G401 (cell line): ENCODE data around the gene FAAP100. TPM values are rescaled to one million over a fixed set of nuclear protein-coding genes. Genes with fewer than 3 reads are reported as not detected.
"Not testable (repeated sequence)": the region's sequence is repeated elsewhere in the genome, so short reads cannot be mapped to it uniquely, and the experiment has no call there.

ENCODE experiments used
- DNase-seq: peaks from one replicate; pipeline ENCODE4 v3.0.0-alpha.2; 2015; ENCODE audit warnings: low spot score
- in situ Hi-C: cut with HindIII; loops from 2 replicates; pipeline ENCODE4 v1.10.0; 2016; ENCODE audit warnings: low sequenced_read_pairs, mixed read lengths
- total RNA-seq: library from RNA; depleted of rRNA; stranded (reverse); fragments of >200 nt; shearing (Covaris generic); gene quantifications from 2 replicates; pipeline ENCODE4 v1.2.3, GENCODE V29; 2014; rRNA removed

Gene FAAP100
- total RNA-seq = 37.1 and 44.6 TPM in 2 replicates

GRCh38 chr17:81552244-81553017 is at the start of gene FAAP100:
TSS of gene FAAP100 (minus strand) at chr17:81552353. CDS start at chr17:81552330, 23 bp downstream.
- peak; percentile 75 for DNase-seq
- in situ Hi-C loops = no loop called here

GRCh38 chr17:81601525-81602120 is 49.5 kb upstream of the FAAP100 start:
- in situ Hi-C loops = no loop called here
- peak; percentile 83 for DNase-seq

GRCh38 chr17:81599719-81600486 is 47.8 kb upstream of the FAAP100 start:
- in situ Hi-C loops = no loop called here
- DNase-seq = no peak

DNA sequence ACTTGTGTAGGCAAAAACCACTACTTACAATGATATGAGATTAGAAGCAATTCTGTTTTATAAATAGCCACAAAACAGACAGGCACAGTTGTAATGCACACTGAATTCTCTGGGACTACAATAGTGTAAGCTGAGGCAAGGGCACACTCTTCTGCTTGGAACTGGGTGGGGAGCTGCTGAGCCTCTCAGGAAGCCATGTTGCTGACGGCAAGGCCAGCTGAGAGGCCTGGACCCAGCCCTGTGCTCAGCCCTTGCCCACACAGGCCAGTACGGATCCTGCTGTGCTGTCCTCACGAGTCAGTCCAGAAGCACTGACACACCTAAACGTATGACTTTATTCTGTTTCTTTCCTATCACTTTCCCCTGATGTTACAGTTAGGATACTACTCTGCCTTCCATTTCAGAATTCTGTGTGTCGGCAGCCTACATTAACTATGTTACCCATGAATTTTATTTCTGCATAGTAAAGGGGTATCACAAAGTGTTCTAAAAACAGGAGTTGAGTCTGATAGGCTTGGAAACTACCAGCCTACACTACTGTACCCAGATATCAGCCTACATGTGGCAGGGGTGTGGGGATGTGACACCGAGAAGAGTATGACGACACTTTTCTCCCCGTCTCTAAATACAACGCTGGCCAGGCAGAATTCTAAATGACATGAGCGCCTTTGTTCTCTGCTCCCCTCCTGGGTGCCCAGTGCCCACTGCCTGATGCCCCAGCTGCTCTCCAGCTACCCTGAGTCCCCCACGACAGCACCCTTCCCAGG is 41.1 kb upstream of the FAAP100 start:
- in situ Hi-C loops = no loop called here
- DNase-seq = no peak

DNA sequence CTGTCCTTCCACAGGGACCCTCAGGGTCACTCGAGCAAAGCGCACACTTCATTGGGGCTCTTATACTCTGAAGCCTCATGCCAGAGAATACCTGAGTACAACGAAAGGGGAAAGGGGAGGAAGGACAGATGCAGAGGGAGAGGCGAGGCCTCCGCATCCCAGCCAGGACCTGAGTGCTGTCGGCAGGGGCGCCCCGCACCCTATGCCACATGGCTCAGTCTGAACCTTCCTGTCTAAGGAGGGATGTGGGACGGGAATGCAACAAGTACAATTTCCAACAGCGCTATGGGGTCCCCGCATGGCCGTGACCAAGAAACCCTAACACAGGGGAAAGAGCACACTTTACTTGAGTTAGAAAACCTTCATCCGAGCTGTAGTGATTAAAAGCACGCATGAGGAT is 39.8 kb upstream of the FAAP100 start:
- no peak for DNase-seq
- in situ Hi-C loops = no loop called here

DNA sequence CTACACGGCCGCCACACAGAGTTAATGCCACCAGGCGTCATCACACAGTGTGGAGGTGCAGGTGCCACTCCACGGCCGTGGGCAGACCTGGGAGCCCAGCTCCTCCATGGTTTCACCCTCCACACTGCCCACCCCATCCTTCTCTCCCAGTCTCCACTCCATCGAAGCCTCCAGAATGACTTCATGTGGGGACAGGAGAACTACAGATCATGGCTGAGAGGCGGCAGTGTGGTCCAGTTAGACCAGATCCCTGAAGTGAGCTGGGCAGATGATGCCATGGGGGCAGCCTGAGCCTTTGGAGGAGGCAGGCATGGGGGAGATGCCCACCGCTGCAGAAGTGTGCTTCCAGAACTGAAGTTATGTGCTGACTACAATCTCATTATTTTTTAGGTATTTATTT is 38.0 kb upstream of the FAAP100 start:
- in situ Hi-C loops = no loop called here
- DNase-seq = no peak

DNA sequence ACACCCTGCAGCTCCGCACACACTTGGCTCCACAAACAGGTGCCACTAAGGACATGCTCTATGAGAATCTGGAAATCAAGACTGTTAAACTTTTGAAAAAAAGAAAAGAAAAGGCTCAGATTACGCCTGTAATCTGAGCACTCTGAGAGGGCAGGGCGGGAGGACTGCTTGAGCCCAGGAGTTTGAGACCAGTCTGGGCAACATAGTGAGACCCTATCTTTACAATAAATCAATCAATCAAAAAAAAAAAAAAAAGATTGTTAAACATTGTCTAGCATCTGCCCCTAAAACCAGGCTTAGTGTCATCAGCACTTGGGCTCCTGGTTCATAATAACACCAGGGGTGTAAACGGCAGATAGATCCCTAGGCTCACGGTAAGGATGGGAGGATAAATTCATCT is 37.5 kb upstream of the FAAP100 start:
- in situ Hi-C loops = no loop called here
- DNase-seq = no peak

DNA sequence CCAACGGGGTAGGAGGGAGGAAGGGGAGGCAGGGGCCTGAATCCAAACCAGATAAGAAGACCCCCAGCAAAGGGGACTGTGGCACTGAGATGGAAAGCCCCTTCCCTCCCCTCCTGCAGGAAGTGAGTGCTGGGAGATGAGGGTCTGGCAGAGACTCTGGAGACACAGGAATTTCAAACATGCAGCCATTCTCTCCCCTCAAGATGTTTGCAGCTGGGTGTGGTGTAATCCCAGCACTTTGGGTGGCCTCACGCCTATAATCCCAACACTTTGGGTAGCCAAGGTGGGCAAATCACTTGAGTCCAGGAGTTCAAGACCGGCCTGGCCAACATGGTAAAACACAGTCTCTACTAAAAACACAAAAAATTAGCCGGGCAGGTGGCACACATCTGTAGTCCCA is 33.9 kb upstream of the FAAP100 start:
- no peak for DNase-seq
- in situ Hi-C loops = no loop called here

DNA sequence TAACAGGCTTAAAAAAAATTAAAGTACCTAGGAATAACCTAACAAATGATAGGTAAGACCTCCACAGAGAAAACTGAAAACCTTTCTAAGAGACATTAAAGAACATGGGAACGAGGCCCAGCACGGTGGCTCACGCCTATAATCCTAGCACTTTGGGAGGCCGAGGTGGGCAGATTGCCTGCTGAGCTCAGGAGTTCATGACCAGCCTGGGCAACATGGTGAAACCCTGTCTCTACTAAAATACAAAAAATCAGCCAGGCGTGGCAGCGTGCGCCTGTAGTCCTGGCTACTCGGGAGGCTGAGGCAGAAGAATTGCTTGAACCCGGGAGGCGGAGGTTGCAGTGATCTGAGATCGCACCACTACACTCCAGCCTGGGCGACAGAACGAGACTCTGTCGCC is 32.6 kb upstream of the FAAP100 start:
- in situ Hi-C loops, DNase-seq: not testable (repeated sequence)

DNA sequence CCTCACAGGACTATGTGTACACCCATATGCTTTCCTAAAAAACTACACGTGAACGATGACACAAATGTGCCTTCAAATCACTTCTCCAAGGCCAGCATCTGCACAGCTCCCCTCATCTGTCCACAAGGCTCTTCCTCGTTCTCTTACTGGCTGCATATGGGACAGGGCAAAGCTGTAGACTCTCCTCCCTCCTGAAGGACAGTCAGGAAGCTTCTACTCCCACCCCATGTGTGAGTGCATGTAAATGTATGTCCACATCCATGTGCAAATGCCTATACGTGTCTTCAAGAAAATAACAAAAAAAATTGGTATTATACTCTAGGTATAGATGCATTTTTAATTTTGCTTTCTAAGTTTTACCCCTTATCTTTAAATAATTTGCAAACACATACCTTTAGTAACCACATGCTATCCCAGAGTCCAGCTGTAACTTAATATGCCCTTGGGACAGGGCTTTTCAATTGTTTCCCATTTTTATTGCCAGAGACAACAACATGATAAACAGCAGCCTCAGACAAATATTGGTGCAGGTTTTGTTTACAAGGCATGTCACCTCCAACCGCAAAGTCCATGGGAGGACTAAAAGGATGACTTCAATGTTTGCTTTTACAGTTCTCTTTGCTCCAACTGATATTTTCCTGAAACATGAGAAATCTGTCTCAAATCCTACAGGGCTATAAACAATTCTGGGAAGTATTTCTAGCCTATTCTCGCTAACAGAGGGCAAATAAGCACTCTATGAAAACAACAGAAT is 31.6 kb upstream of the FAAP100 start:
- in situ Hi-C loops = no loop called here

DNA sequence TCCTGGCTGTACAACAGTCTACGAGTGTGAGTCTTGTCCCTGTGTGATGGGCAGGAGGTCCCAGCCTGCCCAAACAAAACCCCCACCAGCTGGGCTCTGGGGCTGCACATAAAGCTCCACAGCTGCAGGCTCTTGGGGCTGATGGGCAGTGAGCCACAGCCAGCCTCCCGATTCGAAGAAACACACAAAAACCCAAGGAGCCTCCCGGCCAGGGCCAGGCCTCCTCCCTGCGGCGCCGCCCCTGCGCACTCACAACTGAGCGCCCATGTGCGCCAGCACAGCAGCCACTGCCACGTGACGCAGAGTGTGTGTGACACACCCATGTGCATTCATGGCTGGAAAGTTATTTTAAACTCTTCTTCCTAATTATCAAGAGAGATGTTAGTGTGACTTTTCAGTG is 30.6 kb upstream of the FAAP100 start:
- in situ Hi-C loops = no loop called here

More for the DNA sequence above, 31.6 kb upstream of the FAAP100 start:
- DNase-seq = no peak

GRCh38 chr17:81582341-81582740 is 30.2 kb upstream of the FAAP100 start:
- no peak for DNase-seq
- in situ Hi-C loops = no loop called here

More for the DNA sequence above, 30.6 kb upstream of the FAAP100 start:
- no peak for DNase-seq

DNA sequence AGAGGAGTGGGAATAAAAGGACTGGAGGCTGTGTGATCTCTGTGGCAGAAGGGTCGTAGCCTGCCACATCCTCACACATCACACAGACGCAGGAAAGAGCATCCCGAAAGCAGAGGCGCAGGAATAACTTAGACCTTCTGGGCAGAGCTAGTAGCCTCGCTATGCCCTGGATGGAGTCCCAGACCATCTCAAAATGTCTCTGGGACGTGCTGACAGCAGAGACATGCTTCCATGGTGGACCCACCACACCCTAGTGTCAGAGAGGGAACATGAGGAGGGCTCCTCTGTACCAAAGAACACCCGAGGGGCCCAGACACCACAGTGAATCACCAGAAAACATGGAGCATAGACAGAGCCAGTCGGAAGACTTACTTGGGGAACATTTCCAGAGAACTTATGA is 29.6 kb upstream of the FAAP100 start:
- in situ Hi-C loops = no loop called here
- DNase-seq = no peak

DNA sequence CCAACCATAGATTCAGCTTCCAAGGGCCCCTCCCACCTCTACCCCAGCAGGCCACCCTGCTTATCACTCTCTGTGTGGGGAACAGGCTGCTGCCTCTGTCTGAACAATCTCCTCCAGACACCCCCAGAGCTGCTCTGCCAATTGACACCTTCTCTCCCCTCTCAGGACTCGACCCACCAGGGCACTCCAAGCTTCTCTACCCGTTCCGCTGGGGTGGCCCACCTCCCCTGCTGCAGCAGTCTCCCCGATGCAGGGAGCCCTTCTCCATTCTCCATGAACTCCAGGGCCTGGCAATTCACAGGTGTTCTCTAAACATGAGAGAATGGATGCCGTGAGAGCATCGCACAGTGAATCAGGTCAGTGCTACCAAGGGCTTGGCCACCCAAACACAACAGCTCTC is 28.3 kb upstream of the FAAP100 start:
- in situ Hi-C loops = no loop called here
- no peak for DNase-seq

DNA sequence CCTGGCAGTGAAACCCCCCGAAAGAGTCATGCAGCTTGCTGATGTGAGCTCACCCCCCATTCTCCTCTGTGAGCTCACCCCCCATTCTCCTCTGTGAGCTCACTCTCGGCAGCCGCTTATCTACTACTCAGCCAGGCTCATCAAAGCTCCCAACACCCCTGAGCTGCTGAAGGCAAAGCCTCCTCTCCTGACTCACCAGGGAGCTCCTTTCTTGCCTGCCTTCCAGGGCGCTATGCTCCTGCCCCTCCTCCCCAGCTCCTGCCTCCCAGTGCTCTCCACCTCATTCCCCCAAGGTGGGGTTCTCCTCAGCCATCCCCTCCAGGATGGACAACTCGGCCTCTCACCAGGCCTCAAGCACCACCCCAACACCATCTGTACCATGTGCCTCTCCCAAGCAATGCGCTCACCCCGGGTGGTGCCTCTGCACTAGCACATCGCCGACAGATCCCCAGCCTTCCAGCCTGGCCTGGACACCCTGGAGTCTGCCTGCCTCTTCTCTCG is 27.7 kb upstream of the FAAP100 start:
- no peak for DNase-seq

GRCh38 chr17:81579298-81579697 is 27.1 kb upstream of the FAAP100 start:
- in situ Hi-C loops = no loop called here
- no peak for DNase-seq

More for the DNA sequence above, 27.7 kb upstream of the FAAP100 start:
- in situ Hi-C loops = no loop called here

DNA sequence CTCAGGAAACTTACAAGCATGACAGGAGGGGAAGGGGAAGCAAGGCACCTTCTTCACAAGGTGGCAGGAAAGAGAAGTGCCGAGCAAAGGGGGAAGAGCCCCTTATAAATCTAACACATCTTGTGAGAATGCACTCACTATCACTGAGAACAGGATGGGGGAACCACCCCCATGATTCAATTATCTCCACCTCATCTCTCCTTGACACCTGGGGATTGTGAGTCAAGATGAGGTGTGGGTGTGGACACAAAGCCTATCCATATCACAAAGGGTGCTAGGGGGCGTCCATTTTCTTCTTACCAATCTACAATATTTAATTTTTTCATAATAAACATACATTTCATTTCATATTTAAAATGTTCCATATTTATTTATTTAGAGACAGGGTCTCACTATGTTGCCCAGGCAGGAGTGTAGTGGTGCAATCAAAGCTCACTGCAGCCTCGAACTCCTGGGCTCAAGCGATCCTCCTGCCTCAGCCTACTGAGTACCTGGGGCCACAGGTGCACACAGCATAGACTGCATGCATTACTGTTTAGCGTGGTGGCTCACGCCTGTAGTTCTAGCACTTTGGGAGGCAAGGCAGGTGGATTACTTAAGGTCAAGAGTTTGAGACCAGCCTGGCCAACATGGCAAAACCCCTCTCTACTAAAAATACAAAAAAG is 26.5 kb upstream of the FAAP100 start:
- in situ Hi-C loops = no loop called here
- DNase-seq = no peak

- in situ Hi-C loops = no loop called here
- DNase-seq = no peak
Measured at GRCh38 chr17:81578038-81578441, 25.9 kb upstream of the FAAP100 start.
